NCI-H524 (cell line): ENCODE data around the gene AHSA1.

ENCODE experiments used
- DNase-seq, 2 experiments: peaks; one replicate each; lab custom pipeline; 2025; lab: John Stamatoyannopoulos, UW

AHSA1 gene

DNA sequence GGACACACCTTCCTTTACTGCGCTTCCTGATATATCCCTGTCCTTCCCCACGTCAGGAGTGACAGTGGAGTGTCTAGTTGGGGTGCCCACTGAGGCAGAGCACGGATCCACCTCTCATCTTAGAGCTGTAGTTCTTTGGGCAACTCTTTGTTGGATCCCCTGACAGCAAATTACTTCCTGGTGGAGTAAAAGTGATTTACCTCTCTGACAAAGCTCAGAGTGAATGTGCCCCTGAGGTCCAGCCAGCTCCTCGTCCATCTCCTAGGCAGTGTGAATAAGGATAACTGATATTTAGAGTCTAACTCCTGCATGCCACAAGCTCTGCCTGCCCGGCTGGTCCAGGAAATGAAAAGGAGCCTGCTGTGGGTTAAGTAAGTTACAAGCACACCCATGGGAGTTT, 16.0 kb downstream of the AHSA1 start:
- no peak for DNase-seq

DNA sequence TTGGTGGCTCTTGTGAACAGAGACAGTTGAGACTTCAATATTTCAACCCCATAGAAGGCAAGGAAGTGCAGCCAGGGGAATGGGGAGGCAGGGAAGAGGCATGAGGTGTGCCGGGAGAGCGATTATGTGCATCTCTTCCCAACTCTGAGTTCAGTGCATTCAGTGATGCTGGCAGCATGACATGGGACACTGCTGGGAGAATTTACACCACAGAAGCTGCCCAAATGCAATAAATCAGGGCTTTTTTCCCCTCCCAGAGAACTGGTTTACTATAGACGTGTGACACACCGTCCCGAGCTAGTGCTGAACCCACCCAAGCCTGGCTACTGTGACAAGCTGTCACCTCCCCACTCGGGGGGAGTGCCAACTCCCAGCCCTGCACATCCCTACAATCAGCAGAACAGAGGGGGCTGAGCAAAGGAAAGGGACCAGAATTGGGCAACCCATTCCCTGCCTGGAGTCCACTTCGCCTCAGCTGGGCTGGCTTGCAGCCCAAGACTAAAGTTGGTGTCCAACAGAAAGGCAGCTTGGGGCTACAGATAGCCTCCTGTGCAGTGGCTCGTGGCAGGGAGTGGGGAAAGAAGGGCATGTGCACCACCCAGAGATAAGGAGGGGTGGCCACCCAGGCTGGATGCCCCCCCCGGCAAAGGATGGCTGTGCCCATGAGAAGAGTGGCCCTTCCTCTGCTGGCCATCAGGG, 16.7 kb downstream of the AHSA1 start:
- DNase-seq = no peak

DNA sequence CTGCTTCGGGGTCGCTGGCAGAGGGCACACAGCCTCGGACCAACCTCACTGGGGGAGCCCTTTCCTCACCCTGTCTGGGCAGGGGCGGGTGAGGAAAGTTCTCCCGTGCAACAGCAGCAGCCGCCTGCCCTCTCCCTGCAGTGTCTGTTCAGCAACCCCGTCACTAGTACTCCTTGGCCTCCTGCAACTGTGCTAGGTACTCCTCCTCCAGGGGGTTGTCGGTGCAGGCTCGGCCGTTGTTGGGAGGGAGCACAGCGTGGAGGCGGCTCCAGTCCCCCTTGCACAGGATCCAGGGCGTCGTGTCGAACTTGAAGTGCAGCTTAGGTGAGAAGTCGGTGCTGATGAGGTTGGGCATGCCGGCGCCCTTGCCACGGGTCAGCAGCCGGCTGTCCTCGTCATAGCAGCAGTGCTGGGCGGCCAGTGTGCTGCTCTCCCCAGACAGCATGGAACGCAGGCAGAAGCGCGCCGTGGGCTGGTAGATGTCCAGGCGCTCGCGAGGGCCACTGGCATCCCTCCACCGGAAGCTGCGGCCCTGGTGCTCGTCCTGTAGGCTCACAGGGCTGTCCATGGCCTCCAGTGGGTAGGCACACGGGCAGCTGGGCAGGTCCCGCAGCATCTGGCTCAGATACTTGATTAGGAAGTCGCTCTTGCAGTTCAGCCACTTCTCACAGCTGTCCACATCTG, 17.7 kb downstream of the AHSA1 start:
- DNase-seq = no peak

DNA sequence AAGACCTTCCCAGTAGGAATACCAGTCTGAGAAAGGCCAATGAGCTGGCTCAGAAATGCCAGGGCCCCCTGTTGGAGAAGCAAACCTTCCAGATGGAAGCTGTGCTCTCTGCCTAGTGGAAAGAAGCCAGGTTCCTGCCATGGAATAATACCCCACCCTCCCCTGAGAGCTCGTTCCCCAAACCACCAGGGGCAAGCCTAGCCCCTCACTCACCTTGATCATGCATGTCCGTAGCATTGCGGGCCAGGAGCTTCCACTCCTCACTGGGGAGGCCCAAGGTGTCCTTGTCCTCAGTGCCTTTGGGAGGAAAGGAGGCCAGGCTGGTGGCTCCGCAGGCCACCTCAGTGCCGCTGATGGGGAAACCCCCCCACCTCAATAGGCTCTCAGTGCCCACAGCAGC, 20.1 kb downstream of the AHSA1 start:
- no peak for DNase-seq

DNA sequence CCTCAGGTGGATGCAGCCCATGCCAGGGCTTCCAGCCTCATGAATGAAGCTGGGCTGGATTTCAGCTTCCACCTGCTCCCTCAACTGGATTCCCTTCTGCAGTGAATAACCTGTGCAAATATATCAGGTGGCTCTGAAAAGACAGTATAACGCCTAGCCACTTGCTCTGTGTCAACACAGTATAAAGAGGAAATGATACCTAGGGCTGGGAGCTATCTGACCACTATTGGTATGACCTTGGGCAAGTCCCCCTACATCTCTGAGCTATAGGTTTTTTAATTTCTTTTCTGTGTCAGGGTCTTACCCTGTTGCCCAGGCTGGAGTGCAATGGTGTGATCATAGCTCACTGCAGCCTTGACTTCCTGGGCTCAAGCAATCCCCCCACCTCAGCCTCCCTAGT, 20.9 kb downstream of the AHSA1 start:
- DNase-seq = no peak

DNA sequence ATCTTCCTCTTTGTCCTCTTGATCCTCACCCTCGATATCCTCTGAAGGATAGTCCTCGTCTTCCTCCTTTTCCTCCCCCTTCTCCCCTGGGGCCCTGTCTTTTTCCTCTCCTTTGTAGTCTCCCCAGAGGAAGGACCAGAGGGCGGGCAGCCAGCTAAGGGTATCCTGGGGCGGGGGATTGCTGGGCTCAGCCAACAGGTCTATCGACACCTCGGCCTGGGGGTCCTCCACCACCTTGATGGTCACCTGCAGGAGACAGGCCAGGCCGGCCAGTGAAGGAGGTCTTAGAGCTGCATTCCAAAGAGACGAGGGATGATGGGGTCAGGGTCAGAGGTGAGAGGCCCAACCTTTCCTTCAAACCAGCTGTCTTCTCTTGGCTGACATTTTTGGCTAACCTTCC, 24.5 kb downstream of the AHSA1 start:
- DNase-seq = no peak

DNA sequence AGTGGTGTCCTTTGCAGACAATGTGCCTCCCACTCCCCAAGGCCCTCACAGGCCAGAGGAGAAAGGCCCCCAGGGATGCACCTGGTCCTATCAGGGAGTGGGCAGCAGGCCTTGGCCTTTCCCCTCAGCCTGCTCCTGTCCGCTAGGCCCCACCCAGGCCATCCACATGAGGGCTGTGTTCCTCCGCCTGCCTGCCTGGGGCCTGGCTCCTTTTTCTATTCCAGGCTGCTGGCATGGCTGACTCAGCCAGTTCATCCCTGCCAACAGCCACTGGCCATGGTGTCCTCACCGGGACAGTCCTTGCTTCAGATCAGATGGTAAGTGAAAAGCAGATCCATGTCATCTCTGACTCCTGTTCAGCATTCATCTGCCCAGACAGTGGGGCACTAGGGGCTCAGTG, 27.4 kb downstream of the AHSA1 start:
- DNase-seq = no peak

DNA sequence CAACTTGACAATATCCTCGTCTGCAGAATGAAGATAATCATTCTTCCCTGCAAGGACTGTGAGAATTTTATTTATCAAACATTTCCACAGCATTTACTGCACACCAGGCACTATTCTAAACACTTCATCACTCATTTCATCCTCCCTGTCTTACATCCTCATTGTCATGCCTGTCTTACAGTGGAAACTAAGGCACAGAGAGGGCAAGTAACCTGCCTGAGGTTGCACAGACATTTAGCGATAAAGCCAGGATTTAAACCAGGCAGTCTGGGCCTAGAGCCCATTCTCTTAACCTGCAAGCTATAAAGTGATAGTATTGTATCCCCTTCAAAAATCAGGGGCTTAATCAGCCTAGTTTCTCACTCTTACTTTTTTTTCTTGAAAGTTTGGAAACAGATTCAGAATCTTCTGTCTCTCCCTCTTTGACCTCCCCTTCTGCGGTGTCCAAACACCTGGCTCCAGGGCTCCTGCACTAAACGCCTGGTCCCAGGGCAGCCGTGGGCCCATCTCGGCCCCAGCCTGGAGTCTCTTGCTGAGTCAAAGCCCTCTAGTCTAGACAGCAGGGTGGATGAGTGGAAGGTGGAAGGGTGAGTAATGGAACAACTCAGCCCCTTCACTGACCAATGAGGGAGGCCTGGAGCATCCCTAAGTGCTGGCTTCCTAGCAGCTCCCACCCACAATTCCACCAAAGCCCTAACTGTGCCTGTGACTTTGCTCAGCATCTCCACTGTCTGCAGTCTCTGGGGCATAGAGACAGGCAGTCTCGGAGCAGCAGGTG, 28.2 kb downstream of the AHSA1 start:
- no peak for DNase-seq

DNA sequence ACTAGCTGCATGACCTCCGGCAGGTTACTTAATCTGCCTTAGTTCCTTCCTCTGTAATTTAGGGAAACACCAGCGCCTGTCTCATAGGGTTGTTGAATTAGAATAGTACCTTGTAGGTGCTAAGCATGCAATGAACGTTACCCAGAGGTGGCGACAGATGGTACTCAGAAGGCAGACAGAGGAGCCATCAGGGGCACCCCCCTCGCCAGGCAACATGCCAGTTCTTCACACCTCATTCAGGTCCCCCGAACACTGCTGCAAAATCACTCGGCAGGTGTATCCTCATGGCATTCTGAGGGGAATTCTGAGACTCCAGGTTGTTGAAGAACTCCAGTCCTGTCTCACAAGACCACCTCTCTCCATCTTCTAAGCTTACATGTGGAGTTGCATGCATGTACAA, 30.7 kb downstream of the AHSA1 start:
- DNase-seq = peak; percentile 36 to 86

DNA sequence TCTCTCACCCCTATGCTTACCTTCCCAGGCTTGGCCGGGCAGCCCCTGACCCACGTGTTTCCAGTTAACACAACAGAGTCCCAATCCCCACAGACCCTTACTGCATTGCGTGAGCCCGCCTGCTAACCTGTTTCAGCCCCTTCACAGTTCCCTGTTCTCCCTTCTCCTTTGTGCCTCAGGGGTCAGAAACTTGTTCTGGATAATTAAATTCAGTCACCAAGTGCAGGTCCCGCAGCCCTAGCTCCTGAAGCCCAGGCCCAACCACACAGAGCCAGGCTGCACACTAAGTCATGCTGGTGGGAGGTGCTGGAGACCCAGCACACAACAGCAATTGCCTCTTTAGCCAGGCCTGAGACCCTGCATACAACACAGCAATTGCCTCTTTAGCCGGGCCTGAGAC, 31.1 kb downstream of the AHSA1 start:
- DNase-seq = no peak

DNA sequence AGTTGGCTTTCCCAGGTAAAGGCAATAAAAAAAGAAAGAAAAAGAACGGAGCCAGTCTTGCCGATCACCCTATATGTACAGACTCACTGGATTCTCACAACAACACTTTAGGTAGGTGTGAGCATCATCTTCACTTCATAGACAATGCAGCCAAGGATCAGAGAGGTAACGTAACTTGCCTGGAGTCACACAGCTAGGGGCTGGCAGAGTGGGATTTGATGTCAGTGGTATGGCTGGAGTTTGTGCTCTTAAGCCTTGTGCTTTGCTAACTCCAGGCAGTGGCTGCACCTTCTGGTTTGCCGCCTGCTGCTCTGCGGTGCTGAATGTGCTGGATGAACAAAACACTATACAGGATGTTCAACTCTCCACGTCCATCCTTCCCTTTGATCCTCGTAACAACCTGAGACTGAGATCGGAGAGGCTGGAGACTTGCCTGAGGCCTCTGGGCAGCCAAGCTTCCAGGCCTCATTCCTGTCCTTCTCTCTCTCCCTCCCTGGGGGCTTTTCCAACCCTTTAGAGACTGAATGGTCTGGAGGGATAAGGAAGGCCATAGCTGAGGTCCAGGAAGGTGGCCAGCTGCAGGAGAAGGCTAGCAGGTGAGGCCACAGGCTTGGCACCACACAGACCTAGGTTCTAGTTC, 32.6 kb downstream of the AHSA1 start:
- DNase-seq = no peak

DNA sequence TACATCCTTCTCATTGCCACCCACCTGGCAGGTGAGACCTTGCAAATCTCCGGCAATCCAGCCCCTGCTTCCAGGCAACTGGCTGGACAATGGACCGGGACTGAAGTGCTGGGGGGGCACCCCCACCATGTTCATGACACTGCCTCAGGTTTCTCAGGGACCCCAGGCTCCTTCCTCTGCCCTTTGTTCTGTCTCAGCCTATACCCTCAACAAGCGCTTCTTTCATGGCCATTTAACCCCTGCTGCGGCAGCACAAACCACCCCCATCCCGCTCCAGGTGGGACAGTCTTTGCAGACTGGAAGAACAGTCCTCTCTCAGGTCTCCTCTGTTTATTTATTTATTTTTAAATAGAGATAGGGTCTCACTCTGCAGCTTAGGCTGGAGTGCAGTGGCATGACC, 33.2 kb downstream of the AHSA1 start:
- DNase-seq = no peak

DNA sequence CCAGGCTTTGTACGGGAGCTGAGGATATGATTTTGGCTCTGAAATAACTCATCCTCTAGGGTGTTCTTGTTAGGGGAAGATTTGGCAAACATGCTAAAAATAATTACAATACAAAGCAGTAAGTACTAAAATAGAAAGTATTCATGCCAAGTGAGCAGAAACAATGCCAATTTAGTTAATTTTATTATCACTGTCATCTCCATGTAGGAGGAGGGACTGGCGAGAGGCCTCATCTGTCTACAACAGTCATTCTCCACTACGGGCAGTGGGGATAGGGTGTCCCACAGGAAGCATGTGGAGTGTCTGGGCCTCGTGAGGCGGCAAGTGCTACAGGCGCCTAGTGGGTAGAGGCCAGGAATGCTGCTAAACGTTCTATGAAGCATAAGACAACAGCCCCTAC, 37.4 kb downstream of the AHSA1 start:
- DNase-seq = no peak

DNA sequence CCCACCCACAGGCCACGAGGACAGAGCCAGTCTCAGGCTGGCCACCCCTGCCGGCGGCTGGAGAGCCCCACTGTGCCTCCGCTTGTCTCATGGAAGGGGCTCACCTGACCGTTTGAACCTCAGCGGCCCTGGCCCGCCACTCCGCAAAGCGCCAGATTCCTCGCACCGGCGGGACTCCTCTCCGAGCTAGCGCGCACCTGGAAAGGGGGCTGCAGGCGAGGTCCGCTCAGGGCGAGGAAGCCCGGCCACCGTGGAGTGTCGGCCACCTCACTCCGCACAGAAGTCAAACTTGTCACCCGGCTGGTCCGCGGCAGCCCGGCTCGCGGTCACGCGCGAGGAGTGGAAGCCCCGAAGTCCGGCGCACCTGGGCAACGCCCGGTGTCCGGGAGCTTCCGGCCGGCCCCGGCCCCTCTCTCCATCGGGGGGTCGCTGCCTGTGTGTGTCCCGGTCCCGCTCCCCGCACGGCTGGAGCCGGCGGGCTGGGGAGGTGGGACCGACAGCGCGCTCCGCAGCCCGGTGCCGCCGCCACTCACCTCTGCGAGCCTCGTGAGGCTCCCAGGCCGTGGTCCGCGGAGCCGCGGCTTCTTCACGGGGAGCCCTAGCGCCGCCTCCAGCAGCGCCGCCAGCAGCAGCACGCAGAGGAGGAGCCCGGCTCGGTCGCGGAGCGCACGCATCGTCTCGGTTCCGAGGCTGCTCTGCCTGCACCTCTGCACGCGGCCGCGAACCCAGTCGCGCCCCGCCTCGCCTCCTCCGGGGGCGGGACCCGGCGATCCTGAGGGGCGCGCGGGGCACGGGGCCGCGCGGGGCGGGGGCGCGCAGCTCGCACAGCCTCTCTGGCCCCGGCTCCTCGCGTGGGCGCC, 40.5 kb downstream of the AHSA1 start, which contains the start of gene ISM2:
Gene ISM2 (minus strand): TSS at position 697 of the 860 bp plus-strand sequence. CDS start 23 bp downstream, at position 674.
- peak; percentile 25 to 69 for DNase-seq

DNA sequence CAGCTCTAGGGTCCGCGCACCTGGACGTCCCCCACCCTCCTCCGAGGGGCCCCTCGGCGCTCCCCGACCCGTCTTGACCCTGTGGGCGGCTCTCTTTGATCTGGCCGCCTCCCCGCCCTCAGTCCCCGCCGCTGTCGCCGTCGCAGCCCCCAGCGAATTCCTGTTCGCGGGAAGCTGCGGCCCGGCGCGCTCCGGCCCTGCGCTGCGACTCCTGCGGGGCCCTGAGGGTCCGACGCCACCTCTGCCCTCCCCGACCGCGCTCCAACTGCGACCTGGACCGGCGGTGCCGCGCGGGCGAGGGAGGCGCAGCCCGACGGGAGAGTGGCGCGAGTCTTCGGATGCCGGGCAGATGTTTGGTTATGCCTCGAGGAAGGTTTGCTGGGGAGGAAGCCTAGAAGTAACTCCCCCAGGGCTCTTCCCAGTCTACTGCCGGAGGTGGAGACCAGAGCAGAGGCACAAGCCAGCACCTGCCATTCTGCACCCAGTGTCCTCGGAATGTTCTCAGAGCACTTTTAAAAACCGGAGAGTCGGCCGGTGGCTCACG, 41.2 kb downstream of the AHSA1 start:
- peak in 1 of 2 experiments; percentile 45 for DNase-seq

DNA sequence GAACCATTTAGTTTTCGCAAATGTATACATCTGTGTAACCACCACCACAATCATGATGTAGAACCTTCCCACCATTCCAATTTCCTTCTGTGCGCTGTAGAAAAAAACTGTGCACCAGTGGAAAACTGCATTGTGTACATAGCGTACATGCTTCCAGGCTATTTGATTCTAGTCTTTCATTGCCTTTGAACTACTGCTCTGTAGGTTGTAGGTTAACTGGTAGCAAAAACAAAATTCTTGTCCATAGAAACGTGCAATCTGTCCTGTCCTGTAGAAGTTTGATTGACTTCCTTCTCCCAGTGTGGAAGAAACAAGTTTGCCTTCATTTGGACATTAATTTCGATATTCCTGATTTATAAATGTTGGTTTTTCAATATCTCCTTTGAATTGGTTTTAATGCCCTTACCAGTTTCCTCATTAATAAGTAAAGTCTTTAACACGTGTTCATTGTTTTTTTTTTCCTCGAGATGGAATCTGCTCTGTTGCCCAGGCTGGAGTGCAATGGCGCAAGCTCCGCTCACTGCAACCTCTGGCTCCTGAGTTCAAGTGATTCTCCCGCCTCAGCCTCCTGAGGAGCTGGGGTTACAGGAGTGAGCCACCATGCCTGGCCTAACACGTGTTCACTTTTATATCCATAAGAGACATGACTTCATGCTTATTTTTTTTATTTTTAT, 44.4 kb downstream of the AHSA1 start:
- DNase-seq = no peak

DNA sequence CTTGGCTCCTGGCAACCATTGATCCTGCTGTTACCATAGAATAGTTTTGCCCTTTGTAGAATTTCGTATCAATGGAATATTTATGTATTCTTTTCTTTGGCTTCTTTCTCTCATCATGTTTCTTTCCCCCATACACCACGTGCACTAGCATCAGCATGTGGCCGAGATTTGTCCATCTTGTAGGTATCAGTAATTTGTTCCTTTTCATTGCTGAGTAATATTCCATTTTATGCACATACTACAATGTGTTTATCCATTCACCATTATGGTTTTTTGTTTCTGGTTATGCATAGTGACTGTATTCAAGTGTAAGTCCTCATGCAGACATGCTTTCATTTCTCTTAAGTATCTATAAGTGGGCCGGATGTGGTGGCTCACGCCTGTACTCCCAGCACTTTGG, 45.2 kb downstream of the AHSA1 start:
- DNase-seq = no peak

DNA sequence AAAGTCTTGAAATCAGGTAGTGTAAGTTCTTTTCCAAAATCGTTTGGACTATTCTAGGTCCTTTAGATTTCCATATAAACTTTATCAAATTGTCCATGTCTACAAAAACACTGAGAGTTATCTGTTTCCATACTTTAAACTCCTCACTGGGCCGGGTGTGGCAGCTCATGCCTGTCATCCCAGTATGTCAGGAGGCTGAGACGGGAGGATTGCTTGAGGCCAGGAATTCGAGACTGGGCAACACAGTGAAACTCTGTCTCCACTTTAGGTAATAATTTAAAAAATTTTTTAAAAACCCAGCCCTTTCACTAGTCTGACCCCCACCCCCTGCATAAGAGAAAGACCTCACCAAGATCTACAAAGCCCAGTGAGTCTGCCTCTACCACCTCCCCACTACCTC, 47.1 kb downstream of the AHSA1 start:
- no peak for DNase-seq

DNA sequence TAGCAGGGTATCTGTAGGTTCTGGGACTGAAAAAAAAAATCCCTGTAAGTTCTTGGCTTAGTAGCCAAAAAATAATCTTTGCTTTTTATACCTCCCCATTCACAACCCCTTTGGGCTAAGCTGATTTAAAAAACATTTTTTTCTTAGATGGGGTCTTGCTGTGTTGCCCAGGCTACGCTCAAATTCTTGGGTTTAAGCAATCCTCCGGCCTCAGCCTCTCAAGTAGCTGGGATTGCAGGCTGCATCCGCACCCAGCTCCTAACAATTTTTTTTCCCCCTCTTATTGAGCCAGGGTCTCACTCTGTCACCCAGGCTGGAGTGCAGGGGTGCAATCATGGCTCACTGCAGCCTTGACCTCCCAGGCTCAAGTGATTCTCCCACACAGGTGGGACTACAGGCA, 49.9 kb downstream of the AHSA1 start:
- no peak for DNase-seq

DNA sequence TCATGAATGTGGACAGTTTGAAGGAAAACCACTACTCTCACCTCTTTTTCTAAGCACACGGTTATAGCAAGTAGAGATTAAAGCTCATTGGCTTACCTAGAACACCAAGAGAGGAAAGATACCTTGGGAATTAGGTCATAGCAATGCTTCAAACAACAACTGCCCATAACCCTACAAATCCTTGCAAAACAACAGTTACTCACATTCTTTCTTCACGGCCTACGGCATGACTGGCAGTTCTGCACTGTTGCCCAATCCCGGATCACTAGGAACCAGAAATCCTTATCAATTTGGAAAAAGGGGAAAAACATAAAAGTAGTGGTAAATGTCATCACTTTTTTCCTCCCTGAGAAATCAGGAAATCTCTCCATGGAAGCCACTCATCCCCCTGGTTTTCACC, 50.4 kb downstream of the AHSA1 start:
- DNase-seq = no peak

DNA sequence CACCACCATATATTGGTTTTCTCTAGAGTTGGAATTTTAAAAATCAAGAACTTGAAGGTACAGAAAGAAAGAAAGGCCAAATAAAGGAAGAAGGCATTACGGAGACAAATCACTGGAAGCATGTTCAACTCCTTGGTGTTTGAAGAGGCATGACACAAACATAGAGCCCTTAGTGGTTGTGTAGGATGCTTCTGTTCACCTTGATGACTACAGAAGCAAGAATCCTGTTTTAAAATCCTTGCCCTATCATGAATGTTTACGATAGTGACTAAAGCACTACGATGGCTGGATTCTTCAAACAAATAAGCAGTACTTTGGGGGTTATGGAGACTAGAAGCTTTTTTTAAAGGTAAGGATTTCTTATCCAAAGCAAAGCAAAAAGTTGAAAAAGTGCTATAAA, 51.0 kb downstream of the AHSA1 start:
- no peak for DNase-seq
